HFFc6 (cell line): ENCODE data around the gene MAB21L1. TPM values are rescaled to one million over a fixed set of nuclear protein-coding genes. Genes with fewer than 3 reads are reported as not detected.

ENCODE experiments used
- DNase-seq: peaks from one replicate; pipeline ENCODE4 v3.0.0-alpha.2; 2018
- H3K27ac Mint-ChIP-seq: 2 replicates; pipeline ENCODE4 v1.8.0; 2020; ENCODE audit warnings: mild to moderate bottlenecking, mixed read lengths
- H3K27me3 Mint-ChIP-seq: 2 replicates; pipeline ENCODE4 v1.8.0; 2021; ENCODE audit warnings: mild to moderate bottlenecking, moderate library complexity, mixed read lengths; ENCODE audit not compliant: insufficient read depth
- H3K36me3 Mint-ChIP-seq: 2 replicates; pipeline ENCODE4 v1.8.0; 2021; ENCODE audit warnings: low read depth, mixed read lengths
- H3K4me1 Mint-ChIP-seq: 2 replicates; pipeline ENCODE4 v1.8.0; 2020; ENCODE audit warnings: low read depth, mixed read lengths
- H3K4me3 Mint-ChIP-seq: 2 replicates; pipeline ENCODE4 v1.8.0; 2020; ENCODE audit warnings: mild to moderate bottlenecking, moderate library complexity, mixed read lengths
- H3K9me3 Mint-ChIP-seq: 2 replicates; pipeline ENCODE4 v1.8.0; 2020; ENCODE audit warnings: mild to moderate bottlenecking, mixed read lengths
- CTCF ChIP-seq: fragments of 200-600 bp; sonication (generic); IDR thresholded peaks from 2 replicates; pipeline ENCODE4 v1.5.0; 2021; ENCODE audit warnings: antibody characterized with exemption, mild to moderate bottlenecking
- total RNA-seq, 6 experiments: library from RNA; stranded (reverse); fragmentation: NEBNext Ultra II Directional; extraction: Animal tissue kit (Norgen Biotek cat#: 25700); gene quantifications; 2 replicates in 1 of 6; 3 replicates in 5 of 6; pipeline ENCODE4 v1.2.3, GENCODE V29; 2021

The MAB21L1 gene
- total RNA-seq, 6 experiments from 2014 or later = 40.1 to 49.0 (median 44.8) TPM

GRCh38 chr13:35512271-35512920 lies 35.9 kb upstream of the MAB21L1 start:
- Mint-ChIP-seq H3K4me1 (peaks cover 18% of the 10 kb centered on the region), H3K27me3 (peaks cover 1% of the 10 kb centered on the region; the same call in 1 of the 2 replicates), H3K27ac (peak overlapping the region; percentile 80), H3K36me3 (no peaks in the 10 kb centered on the region), H3K9me3 (no peaks in the 10 kb centered on the region), H3K4me3 (peak overlapping the region; percentile 67)
- no peak for TF ChIP-seq CTCF
- DNase-seq = peak; percentile 95

DNA sequence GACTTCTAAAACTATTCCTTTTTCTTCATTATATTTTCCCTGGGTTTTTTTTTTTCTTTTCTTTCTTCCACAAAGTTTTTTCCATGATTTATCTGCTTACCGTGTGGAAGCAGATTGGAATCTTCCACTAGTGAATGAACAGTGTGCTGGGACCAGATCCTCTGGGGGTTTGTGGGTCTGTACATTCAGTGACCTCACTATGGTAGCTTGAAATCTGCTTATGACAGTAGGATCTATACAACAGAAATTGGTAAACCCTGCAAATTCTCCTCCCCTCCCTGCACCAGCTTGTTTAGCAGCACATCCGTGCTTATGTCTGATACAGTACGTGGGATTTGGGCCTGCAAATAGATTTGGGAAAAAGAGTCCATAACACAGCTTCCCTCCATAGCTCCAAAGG lies 26.0 kb upstream of the MAB21L1 start:
- no peaks in the 10 kb centered on the region for H3K36me3 Mint-ChIP-seq
- H3K27ac Mint-ChIP-seq = no peak overlapping the region
- peaks cover 12% of the 10 kb centered on the region for H3K4me1 Mint-ChIP-seq
- H3K4me3 Mint-ChIP-seq = no peak overlapping the region
- H3K27me3 Mint-ChIP-seq = no peaks in the 10 kb centered on the region; the same call in 1 of the 2 replicates
- H3K9me3 Mint-ChIP-seq = no peaks in the 10 kb centered on the region
- DNase-seq = no peak
- TF ChIP-seq CTCF = no peak

DNA sequence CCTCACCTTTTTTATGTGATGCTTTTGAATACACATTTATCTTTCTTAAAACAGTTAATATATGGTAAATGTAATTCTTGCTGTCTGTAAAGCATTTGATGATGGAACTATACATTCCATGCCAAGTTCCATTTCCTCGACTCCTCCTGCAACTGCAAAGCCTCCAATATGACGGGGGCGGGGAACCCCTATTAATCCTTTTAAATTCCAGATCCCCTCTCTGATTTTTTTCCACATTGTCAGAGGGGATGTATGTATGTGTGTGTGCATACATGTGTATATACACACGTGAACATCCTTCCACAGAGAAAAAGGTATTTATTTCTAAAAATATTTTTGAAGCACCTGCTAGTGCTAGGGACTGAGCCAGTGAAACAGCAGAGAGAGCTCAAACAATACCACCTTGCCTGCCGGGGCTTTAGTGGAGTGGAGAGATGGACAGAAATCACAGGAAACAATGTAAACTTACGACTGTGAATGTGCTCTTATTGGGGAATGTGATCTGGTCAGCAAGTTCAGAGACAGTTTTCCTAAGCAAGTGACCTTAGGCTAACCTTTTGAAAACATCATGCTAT lies 25.3 kb upstream of the MAB21L1 start:
- H3K27me3 Mint-ChIP-seq = no peaks in the 10 kb centered on the region; the same call in 1 of the 2 replicates

GRCh38 chr13:35500144-35500543 lies 23.7 kb upstream of the MAB21L1 start:
- no peak overlapping the region for H3K4me3 Mint-ChIP-seq
- no peak for TF ChIP-seq CTCF
- H3K36me3 Mint-ChIP-seq = no peaks in the 10 kb centered on the region
- H3K27ac Mint-ChIP-seq = no peak overlapping the region
- H3K9me3 Mint-ChIP-seq = no peaks in the 10 kb centered on the region
- peaks cover 12% of the 10 kb centered on the region for H3K4me1 Mint-ChIP-seq
- DNase-seq = no peak
- no peaks in the 10 kb centered on the region; the same call in 1 of the 2 replicates for H3K27me3 Mint-ChIP-seq

More for the DNA sequence above, 25.3 kb upstream of the MAB21L1 start:
- Mint-ChIP-seq H3K36me3 (no peaks in the 10 kb centered on the region), H3K4me3 (no peak overlapping the region), H3K9me3 (no peaks in the 10 kb centered on the region), H3K4me1 (peaks cover 12% of the 10 kb centered on the region), H3K27ac (no peak overlapping the region)
- TF ChIP-seq CTCF = no peak
- no peak for DNase-seq

DNA sequence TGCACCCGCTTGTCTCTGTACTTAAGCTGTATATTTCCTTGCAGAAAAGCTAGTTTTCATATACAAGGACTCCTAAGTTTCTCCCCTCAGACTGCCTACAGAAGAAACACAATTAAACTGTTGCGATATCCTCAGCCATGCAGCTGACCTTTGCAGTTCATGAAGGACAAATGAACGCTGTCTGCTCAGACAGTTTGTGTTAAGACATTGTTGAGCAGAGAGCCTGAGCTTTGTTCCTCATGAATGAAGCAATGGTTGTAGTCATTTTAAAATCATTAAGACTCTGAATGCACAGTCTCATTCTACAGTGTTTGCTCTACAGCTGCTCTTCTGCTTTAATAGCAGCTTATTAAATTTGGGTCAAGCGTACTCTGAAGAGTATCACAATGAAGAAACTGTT lies 23.2 kb upstream of the MAB21L1 start:
- Mint-ChIP-seq H3K27ac (no peak overlapping the region), H3K36me3 (no peaks in the 10 kb centered on the region), H3K27me3 (no peaks in the 10 kb centered on the region; the same call in 1 of the 2 replicates), H3K9me3 (no peaks in the 10 kb centered on the region), H3K4me3 (no peak overlapping the region), H3K4me1 (peaks cover 12% of the 10 kb centered on the region)
- DNase-seq = no peak
- no peak for TF ChIP-seq CTCF
